ENCODE results near the gene MPRIP. TPM values are rescaled to one million over a fixed set of nuclear protein-coding genes. Genes with fewer than 3 reads are reported as not detected.

The MPRIP gene
- total and polyA plus RNA-seq, 2 of the 13 experiments (the other 11 are each of a cell fraction or from before 2014, with no cell fraction given) = 50.2 to 52.4 TPM

DNA sequence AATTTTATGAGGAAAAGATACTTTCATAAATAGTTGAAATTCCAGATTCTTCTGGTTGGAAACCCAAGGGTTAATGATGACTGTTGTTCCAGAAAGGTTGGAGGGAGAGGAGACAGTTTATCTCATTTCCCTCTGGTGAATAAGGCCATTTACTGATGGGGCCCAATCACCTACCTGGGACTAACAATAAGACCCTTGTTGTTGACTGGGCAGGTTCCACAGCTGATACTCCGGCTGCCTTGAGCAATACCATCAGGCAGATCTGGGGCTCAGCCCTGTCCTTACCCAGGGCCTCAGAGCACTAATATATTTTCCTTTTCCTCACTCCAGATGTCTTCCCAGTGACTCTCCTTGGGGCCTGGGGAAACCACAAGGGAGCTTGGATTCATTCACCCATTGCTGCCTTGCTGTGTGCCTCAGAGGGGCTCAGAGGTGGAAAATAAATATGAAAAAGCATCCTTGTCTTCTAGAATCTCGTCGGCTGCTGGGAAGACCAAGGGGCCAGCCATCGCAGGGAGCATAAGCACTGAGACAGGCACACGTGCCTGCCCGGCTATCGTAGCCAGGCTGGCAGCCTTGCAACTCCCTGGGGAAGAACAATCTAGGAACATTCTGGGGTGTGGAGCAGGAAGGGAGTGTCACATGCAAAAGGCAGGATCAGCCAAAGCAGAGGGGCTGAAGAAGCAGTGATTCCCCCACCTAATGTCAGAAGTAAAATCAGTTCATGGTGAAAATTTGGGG is 54.4 kb downstream of the MPRIP start (continued):
- TF ChIP-seq, protein P1, sequence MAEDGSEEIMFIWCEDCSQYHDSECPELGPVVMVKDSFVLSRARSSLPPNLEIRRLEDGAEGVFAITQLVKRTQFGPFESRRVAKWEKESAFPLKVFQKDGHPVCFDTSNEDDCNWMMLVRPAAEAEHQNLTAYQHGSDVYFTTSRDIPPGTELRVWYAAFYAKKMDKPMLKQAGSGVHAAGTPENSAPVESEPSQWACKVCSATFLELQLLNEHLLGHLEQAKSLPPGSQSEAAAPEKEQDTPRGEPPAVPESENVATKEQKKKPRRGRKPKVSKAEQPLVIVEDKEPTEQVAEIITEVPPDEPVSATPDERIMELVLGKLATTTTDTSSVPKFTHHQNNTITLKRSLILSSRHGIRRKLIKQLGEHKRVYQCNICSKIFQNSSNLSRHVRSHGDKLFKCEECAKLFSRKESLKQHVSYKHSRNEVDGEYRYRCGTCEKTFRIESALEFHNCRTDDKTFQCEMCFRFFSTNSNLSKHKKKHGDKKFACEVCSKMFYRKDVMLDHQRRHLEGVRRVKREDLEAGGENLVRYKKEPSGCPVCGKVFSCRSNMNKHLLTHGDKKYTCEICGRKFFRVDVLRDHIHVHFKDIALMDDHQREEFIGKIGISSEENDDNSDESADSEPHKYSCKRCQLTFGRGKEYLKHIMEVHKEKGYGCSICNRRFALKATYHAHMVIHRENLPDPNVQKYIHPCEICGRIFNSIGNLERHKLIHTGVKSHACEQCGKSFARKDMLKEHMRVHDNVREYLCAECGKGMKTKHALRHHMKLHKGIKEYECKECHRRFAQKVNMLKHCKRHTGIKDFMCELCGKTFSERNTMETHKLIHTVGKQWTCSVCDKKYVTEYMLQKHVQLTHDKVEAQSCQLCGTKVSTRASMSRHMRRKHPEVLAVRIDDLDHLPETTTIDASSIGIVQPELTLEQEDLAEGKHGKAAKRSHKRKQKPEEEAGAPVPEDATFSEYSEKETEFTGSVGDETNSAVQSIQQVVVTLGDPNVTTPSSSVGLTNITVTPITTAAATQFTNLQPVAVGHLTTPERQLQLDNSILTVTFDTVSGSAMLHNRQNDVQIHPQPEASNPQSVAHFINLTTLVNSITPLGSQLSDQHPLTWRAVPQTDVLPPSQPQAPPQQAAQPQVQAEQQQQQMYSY (CRISPR knock-in tag; IDR thresholded peaks at IDR 0.05) = no peak
- TF ChIP-seq GATAD1 (CRISPR knock-in tag; IDR thresholded peaks at IDR 0.05) (0 out of 2 replicates have a peak, but pooled peaks have one; percentile 12), JUND (CRISPR knock-in tag; IDR thresholded peaks at IDR 0.05) (no peak), NAIF1 (CRISPR knock-in tag; IDR thresholded peaks at IDR 0.05; ENCODE audit: borderline replicate concordance) (0 out of 2 replicates have a peak, but pooled peaks have one; percentile 39), SALL1 (CRISPR knock-in tag; IDR thresholded peaks at IDR 0.05) (peak; percentile 9; the same call in 1 of the 2 replicates), LCORL (IDR thresholded peaks at IDR 0.05) (no peak), LCORL (CRISPR knock-in tag; IDR thresholded peaks at IDR 0.05) (peak; percentile 35; the same call in 1 of the 2 replicates), MEIS2 (CRISPR knock-in tag; IDR thresholded peaks at IDR 0.05) (no peak), ZNF7 (CRISPR knock-in tag; IDR thresholded peaks at IDR 0.05) (no peak), CHD4 (IDR thresholded peaks at IDR 0.05; ENCODE audit: borderline replicate concordance, low read length) (no peak), FOXA1 (IDR thresholded peaks at IDR 0.05) (no peak), FOXA1 (CRISPR knock-in tag; IDR thresholded peaks at IDR 0.05) (peak; percentile 70), TFAP4 (IDR thresholded peaks at IDR 0.05; ENCODE audit: borderline replicate concordance, low read depth) (peak; percentile 98), ZSCAN30 (CRISPR knock-in tag; IDR thresholded peaks at IDR 0.05) (no peak), ZNF224 (CRISPR knock-in tag; IDR thresholded peaks at IDR 0.05) (no peak)
- TF ChIP-seq, protein P2, sequence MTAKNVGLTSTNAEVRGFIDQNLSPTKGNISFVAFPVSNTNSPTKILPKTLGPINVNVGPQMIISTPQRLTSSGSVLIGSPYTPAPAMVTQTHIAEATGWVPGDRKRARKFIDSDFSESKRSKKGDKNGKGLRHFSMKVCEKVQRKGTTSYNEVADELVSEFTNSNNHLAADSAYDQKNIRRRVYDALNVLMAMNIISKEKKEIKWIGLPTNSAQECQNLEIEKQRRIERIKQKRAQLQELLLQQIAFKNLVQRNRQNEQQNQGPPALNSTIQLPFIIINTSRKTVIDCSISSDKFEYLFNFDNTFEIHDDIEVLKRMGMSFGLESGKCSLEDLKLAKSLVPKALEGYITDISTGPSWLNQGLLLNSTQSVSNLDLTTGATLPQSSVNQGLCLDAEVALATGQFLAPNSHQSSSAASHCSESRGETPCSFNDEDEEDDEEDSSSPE (CRISPR knock-in tag; IDR thresholded peaks at IDR 0.05) = no peak
- TF ChIP-seq, protein P3, sequence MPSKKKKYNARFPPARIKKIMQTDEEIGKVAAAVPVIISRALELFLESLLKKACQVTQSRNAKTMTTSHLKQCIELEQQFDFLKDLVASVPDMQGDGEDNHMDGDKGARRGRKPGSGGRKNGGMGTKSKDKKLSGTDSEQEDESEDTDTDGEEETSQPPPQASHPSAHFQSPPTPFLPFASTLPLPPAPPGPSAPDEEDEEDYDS (CRISPR knock-in tag; IDR thresholded peaks at IDR 0.05) = 0 out of 2 replicates have a peak, but pooled peaks have one; percentile 36
- TF ChIP-seq, protein P4, sequence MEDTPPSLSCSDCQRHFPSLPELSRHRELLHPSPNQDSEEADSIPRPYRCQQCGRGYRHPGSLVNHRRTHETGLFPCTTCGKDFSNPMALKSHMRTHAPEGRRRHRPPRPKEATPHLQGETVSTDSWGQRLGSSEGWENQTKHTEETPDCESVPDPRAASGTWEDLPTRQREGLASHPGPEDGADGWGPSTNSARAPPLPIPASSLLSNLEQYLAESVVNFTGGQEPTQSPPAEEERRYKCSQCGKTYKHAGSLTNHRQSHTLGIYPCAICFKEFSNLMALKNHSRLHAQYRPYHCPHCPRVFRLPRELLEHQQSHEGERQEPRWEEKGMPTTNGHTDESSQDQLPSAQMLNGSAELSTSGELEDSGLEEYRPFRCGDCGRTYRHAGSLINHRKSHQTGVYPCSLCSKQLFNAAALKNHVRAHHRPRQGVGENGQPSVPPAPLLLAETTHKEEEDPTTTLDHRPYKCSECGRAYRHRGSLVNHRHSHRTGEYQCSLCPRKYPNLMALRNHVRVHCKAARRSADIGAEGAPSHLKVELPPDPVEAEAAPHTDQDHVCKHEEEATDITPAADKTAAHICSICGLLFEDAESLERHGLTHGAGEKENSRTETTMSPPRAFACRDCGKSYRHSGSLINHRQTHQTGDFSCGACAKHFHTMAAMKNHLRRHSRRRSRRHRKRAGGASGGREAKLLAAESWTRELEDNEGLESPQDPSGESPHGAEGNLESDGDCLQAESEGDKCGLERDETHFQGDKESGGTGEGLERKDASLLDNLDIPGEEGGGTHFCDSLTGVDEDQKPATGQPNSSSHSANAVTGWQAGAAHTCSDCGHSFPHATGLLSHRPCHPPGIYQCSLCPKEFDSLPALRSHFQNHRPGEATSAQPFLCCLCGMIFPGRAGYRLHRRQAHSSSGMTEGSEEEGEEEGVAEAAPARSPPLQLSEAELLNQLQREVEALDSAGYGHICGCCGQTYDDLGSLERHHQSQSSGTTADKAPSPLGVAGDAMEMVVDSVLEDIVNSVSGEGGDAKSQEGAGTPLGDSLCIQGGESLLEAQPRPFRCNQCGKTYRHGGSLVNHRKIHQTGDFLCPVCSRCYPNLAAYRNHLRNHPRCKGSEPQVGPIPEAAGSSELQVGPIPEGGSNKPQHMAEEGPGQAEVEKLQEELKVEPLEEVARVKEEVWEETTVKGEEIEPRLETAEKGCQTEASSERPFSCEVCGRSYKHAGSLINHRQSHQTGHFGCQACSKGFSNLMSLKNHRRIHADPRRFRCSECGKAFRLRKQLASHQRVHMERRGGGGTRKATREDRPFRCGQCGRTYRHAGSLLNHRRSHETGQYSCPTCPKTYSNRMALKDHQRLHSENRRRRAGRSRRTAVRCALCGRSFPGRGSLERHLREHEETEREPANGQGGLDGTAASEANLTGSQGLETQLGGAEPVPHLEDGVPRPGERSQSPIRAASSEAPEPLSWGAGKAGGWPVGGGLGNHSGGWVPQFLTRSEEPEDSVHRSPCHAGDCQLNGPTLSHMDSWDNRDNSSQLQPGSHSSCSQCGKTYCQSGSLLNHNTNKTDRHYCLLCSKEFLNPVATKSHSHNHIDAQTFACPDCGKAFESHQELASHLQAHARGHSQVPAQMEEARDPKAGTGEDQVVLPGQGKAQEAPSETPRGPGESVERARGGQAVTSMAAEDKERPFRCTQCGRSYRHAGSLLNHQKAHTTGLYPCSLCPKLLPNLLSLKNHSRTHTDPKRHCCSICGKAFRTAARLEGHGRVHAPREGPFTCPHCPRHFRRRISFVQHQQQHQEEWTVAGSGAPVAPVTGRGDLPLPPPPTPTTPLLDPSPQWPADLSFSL (CRISPR knock-in tag; IDR thresholded peaks at IDR 0.05) = peak; percentile 18; the same call in 1 of the 2 replicates
